Neural cell (in vitro differentiated cells): ENCODE data around the gene CYB5A. TPM values are rescaled to one million over a fixed set of nuclear protein-coding genes. Genes with fewer than 3 reads are reported as not detected.

Experiments
- H2AFZ ChIP-seq: fragments of 200-600, 300-800 bp; sonication (generic), shearing (Covaris generic); 2 replicates; pipeline ENCODE4 v1.6.0; 2014; ENCODE audit warnings: low read depth, mild to moderate bottlenecking, antibody characterized with exemption, low read length, moderate library complexity
- H3F3A ChIP-seq: fragments of 200-600 bp; shearing (Covaris generic); 2 replicates; pipeline ENCODE4 v1.6.1; 2016; ENCODE audit warnings: mild to moderate bottlenecking, moderate library complexity, mixed read lengths, antibody characterized with exemption, low read length; ENCODE audit not compliant: insufficient read depth, poor library complexity, severe bottlenecking
- H3K27ac ChIP-seq: fragments of 200-600, 300-800 bp; sonication (generic), shearing (Covaris generic); 2 replicates; pipeline ENCODE4 v1.5.1; 2014; ENCODE audit warnings: mild to moderate bottlenecking, low read length, moderate library complexity
- H3K27me3 ChIP-seq: fragments of 300-800, 200-600 bp; sonication (generic), shearing (Covaris generic); 2 replicates; pipeline ENCODE4 v1.6.0; 2014; ENCODE audit warnings: mild to moderate bottlenecking, low read depth, low read length, moderate library complexity; ENCODE audit not compliant: insufficient read depth
- H3K36me3 ChIP-seq: fragments of 300-800, 200-600 bp; sonication (generic), shearing (Covaris generic); 2 replicates; pipeline ENCODE4 v1.5.1; 2014; ENCODE audit warnings: mild to moderate bottlenecking, antibody characterized with exemption, low read length, moderate library complexity; ENCODE audit not compliant: insufficient read depth
- H3K4me2 ChIP-seq: fragments of 300-800, 200-600 bp; sonication (generic), shearing (Covaris generic); 2 replicates; pipeline ENCODE4 v1.6.0; 2014; ENCODE audit warnings: mild to moderate bottlenecking, low read length
- H3K4me3 ChIP-seq: fragments of 300-800, 200-600 bp; sonication (generic), shearing (Covaris generic); 2 replicates; pipeline ENCODE4 v1.5.1; 2014; ENCODE audit warnings: mild to moderate bottlenecking, low read length, moderate library complexity
- H3K79me2 ChIP-seq: fragments of 200-600 bp; shearing (Covaris generic); replicated peaks from 2 replicates; pipeline ENCODE4 v1.6.0; 2014; ENCODE audit warnings: mild to moderate bottlenecking, low read length, moderate library complexity; ENCODE audit not compliant: insufficient read depth
- H3K9ac ChIP-seq: fragments of 300-800, 200-600 bp; sonication (generic), shearing (Covaris generic); 2 replicates; pipeline ENCODE4 v1.6.1; 2016; ENCODE audit warnings: mild to moderate bottlenecking, low read length, mixed read lengths
- H3K9me2 ChIP-seq: fragments of 200-600 bp; shearing (Covaris generic); 2 replicates; pipeline ENCODE4 v1.6.1; 2016; ENCODE audit warnings: mild to moderate bottlenecking, low read length, mixed read lengths; ENCODE audit not compliant: insufficient read depth
- H3K9me3 ChIP-seq: fragments of 200-600, 300-800 bp; sonication (generic), shearing (Covaris generic); 2 replicates; pipeline ENCODE4 v1.6.1; 2016; ENCODE audit warnings: mild to moderate bottlenecking, mixed run types, low read length, moderate library complexity, mixed read lengths
- H4K20me1 ChIP-seq: fragments of 200-600 bp; shearing (Covaris generic); 2 replicates; pipeline ENCODE4 v1.6.1; 2016; ENCODE audit warnings: mild to moderate bottlenecking, mixed run types; ENCODE audit not compliant: insufficient read depth
- CTCF ChIP-seq: fragments of 450-650 bp; IDR thresholded peaks from 2 replicates; pipeline ENCODE4 v1.5.1; 2014; ENCODE audit warnings: antibody characterized with exemption, mild to moderate bottlenecking, moderate library complexity; ENCODE audit not compliant: poor library complexity, severe bottlenecking
- EP300 ChIP-seq: fragments of 450-650 bp; conservative IDR thresholded peaks from 2 replicates; pipeline ENCODE4 v1.6.1; 2014; ENCODE audit warnings: antibody characterized with exemption, mild to moderate bottlenecking, moderate library complexity; ENCODE audit not compliant: poor library complexity, severe bottlenecking
- EZH2 ChIP-seq: fragments of 200-600, 300-800 bp; shearing (Covaris generic), sonication (generic); IDR thresholded peaks from 2 replicates; pipeline ENCODE4 v1.6.1; 2014; ENCODE audit warnings: antibody characterized with exemption, low read length, borderline replicate concordance, mild to moderate bottlenecking; ENCODE audit not compliant: insufficient read depth, poor library complexity, severe bottlenecking
- MXI1 ChIP-seq: fragments of 450-650 bp; conservative IDR thresholded peaks from 2 replicates; pipeline ENCODE4 v1.6.1; 2014; ENCODE audit warnings: antibody characterized with exemption, mild to moderate bottlenecking; ENCODE audit not compliant: poor library complexity, severe bottlenecking
- POLR2AphosphoS5 ChIP-seq: IDR thresholded peaks from 2 replicates; pipeline ENCODE4 v1.6.1; 2012
- RAD21 ChIP-seq: fragments of 450-650 bp; conservative IDR thresholded peaks from 2 replicates; pipeline ENCODE4 v1.6.1; 2014; ENCODE audit warnings: antibody characterized with exemption, mild to moderate bottlenecking, moderate library complexity
- SMC3 ChIP-seq: fragments of 450-650 bp; conservative IDR thresholded peaks from 2 replicates; pipeline ENCODE4 v1.6.1; 2014; ENCODE audit warnings: antibody characterized with exemption, mild to moderate bottlenecking, moderate library complexity; ENCODE audit not compliant: poor library complexity
- TAF1 ChIP-seq: IDR thresholded peaks from 2 replicates; pipeline ENCODE4 v1.6.1; 2012; ENCODE audit warnings: low read depth
- polyA plus RNA-seq: library from polyadenylated mRNA; depleted of rRNA; stranded (reverse); fragments of >200 nt; gene quantifications from 2 replicates; pipeline ENCODE4 v1.2.3, GENCODE V29; 2014
- TF ChIP-seq, protein P1 (sequence below): IDR thresholded peaks from 2 replicates; pipeline ENCODE4 v1.6.1; 2012; ENCODE audit warnings: borderline replicate concordance

Gene CYB5A
- polyA plus RNA-seq, 1 donor from 2014 or later, result 35.4 TPM

DNA sequence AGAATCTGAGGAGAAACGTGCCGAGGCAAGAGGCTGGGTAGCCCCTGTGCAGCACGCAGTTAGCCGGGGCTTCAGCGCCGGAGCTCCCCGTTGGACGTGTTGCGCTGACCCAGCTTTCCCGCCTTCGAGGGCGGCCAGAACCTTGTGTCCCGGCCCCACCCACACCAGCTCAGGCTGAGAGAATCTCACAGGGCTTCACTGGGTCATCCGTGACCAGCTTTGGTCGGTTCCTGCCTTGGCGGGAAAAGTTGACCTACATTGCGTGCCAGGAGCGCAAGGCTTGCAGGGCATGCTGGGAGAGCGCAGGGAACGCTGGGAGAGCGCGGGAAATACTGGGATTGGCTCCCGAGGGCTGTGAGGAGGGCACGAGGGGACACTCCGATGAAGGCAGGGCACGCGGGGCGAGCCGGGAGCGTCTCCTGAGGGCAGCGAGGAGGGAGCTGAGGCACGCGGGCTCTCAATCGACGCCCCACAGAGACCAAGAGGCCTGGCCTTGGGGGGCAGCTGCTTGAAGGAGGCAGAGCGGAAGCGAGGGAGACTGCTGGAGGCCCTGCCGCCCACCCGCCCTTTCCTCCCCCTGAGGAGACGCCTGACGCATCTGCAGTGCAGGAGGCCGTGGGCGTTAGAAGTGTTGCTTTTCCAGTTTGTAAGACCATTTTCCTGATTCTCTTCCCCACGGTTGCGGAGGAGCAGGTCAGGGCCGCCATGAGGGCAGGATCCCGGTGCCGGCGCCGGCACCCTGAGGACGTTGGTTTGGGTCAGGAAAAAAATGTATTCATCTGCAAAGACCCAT lies 23.9 kb upstream of the CYB5A start, which contains the start of gene C18orf63 (continued):
- no peak for TF ChIP-seq EZH2
- TF ChIP-seq RAD21, result no peak

DNA sequence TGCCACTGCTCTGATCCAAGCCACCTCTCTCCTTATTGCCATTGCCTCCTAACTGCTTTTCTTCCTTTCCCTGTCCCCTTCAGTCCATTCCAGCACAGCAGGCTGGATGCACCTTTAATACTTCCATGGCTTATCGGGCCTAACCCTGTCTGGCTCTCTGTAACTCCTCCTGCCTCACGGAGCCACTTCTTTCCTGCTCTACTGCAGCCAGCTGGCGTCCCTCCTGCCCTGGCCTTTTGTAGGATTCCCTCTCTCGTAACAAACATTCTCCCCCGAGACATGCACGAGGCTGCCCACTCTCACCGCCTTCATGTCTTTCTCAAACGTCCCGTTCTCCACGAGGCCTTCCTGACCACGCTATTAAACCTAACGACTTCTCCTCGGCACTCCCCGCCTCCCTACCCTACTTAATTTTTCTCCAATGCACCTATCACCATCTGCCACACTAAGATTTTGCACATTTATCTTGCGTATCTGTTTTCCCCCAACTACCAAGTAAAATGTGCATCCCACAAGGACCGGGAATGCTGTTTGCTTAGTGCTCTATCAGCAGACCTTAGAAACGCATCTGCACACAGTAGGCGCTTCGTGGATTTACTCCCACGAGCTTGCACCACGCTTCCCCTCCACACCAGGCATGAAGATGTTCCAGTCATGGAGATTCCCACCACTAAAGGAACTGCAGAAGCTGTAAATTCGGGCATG lies 23.1 kb upstream of the CYB5A start:
- no peaks in the 10 kb centered on the region for H3K27me3 ChIP-seq
- TF ChIP-seq EP300 (no peak), TAF1 (no peak), SMC3 (no peak), POLR2AphosphoS5 (no peak), EZH2 (no peak), CTCF (no peak), MXI1 (no peak), RAD21 (no peak)
- TF ChIP-seq, protein P1, sequence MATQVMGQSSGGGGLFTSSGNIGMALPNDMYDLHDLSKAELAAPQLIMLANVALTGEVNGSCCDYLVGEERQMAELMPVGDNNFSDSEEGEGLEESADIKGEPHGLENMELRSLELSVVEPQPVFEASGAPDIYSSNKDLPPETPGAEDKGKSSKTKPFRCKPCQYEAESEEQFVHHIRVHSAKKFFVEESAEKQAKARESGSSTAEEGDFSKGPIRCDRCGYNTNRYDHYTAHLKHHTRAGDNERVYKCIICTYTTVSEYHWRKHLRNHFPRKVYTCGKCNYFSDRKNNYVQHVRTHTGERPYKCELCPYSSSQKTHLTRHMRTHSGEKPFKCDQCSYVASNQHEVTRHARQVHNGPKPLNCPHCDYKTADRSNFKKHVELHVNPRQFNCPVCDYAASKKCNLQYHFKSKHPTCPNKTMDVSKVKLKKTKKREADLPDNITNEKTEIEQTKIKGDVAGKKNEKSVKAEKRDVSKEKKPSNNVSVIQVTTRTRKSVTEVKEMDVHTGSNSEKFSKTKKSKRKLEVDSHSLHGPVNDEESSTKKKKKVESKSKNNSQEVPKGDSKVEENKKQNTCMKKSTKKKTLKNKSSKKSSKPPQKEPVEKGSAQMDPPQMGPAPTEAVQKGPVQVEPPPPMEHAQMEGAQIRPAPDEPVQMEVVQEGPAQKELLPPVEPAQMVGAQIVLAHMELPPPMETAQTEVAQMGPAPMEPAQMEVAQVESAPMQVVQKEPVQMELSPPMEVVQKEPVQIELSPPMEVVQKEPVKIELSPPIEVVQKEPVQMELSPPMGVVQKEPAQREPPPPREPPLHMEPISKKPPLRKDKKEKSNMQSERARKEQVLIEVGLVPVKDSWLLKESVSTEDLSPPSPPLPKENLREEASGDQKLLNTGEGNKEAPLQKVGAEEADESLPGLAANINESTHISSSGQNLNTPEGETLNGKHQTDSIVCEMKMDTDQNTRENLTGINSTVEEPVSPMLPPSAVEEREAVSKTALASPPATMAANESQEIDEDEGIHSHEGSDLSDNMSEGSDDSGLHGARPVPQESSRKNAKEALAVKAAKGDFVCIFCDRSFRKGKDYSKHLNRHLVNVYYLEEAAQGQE, result no peak
- no peaks in the 10 kb centered on the region for H3K9me3 ChIP-seq
- no peak overlapping the region for H3K4me2 ChIP-seq
- H3F3A ChIP-seq, result no peaks in the 10 kb centered on the region
- H3K27ac ChIP-seq, result no peak overlapping the region
- no peak overlapping the region for H3K9ac ChIP-seq
- no peak overlapping the region for H3K4me3 ChIP-seq
- no peaks in the 10 kb centered on the region for H3K79me2 ChIP-seq
- H3K36me3 ChIP-seq, result no peaks in the 10 kb centered on the region
- no peaks in the 10 kb centered on the region for H3K9me2 ChIP-seq
- no peaks in the 10 kb centered on the region for H4K20me1 ChIP-seq
- no peak overlapping the region for H2AFZ ChIP-seq

DNA sequence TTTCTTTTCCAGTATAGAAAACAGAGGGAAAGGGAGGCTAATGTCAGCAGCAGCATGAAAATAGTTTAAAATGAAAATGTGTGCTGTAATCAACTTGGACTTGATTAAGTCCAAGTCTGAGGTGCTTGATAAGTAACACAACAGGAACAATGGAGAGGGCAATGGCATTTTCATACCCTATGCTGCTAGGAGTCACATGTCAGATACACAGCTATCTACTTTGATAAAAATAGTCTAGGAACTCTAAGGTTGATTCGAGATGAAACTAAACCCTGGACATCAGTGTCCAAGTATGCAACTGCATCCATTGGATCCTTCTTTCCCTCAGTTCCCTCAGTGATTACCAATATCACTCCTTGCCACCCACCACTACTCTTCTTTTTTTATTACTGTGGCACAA lies 19.2 kb upstream of the CYB5A start:
- no peak overlapping the region for H3K27ac ChIP-seq
- no peak overlapping the region for H3K4me2 ChIP-seq
- no peak overlapping the region for H2AFZ ChIP-seq
- no peaks in the 10 kb centered on the region for H3K79me2 ChIP-seq
- no peak overlapping the region for H3K4me3 ChIP-seq
- H3K9me3 ChIP-seq, result no peaks in the 10 kb centered on the region
- H3F3A ChIP-seq, result no peaks in the 10 kb centered on the region
- H3K9me2 ChIP-seq, result no peaks in the 10 kb centered on the region
- H3K36me3 ChIP-seq, result no peaks in the 10 kb centered on the region
- TF ChIP-seq RAD21 (no peak), SMC3 (no peak)
- H3K27me3 ChIP-seq, result no peaks in the 10 kb centered on the region
- no peaks in the 10 kb centered on the region for H4K20me1 ChIP-seq
- H3K9ac ChIP-seq, result no peak overlapping the region
